Measurements from ENCODE around the gene EML3. TPM values are rescaled to one million over a fixed set of nuclear protein-coding genes. Genes with fewer than 3 reads are reported as not detected.

EML3 gene
- total and polyA plus RNA-seq, 4 donors, result 15.7 to 182 (median 114) TPM

GRCh38 chr11:62610814-62611704, 1.5 kb downstream of the EML3 start:
- 64 to 71% methylated on average over 27 to 28 of the region's 28 CpGs for WGBS, 2 donors

GRCh38 chr11:62610403-62610802, 2.2 kb downstream of the EML3 start:
- DNase-seq (no peak), ATAC-seq (ENCODE audit: low FRiP score) (no peak)
- H3K27ac ChIP-seq (ENCODE audit: low read depth in 1 of 2, low read length in 2 of 2), result no peak overlapping the region
- H3K36me3 ChIP-seq (ENCODE audit: control insufficient read depth in 1 of 2, insufficient read depth in 2 of 2, low read length in 1 of 2), result peaks cover 0 to 2% of the 10 kb centered on the region in 2 donors
- no peak overlapping the region for H3K4me3 ChIP-seq (ENCODE audit: low read length in 2 of 2)
- 91 to 92% methylated on average over 6 of the region's 6 CpGs for WGBS, 2 donors
- intact Hi-C loops (cut with DNase I), result no loop called here
- H3K27me3 ChIP-seq (ENCODE audit: control insufficient read depth in 1 of 2, insufficient read depth in 2 of 2, low read length in 1 of 2), result no peaks in the 10 kb centered on the region
- H3K4me1 ChIP-seq (ENCODE audit: control insufficient read depth in 1 of 2, insufficient read depth in 2 of 2, low read length in 2 of 2), result no peaks in the 10 kb centered on the region
- no peaks in the 10 kb centered on the region for H3K9me3 ChIP-seq (ENCODE audit: control insufficient read depth, low read length)

More at GRCh38 chr11:62610814-62611704, 1.5 kb downstream of the EML3 start:
- intact Hi-C loops (cut with DNase I), result no loop called here
- no peaks in the 10 kb centered on the region for H3K9me3 ChIP-seq (ENCODE audit: control insufficient read depth, low read length)
- no peaks in the 10 kb centered on the region for H3K27me3 ChIP-seq (ENCODE audit: control insufficient read depth in 1 of 2, insufficient read depth in 2 of 2, low read length in 1 of 2)
- H3K36me3 ChIP-seq (ENCODE audit: control insufficient read depth in 1 of 2, insufficient read depth in 2 of 2, low read length in 1 of 2), result peaks cover 0 to 2% of the 10 kb centered on the region in 2 donors
- ATAC-seq (ENCODE audit: low FRiP score) (no peak), DNase-seq (no peak)
- peak overlapping the region; percentile 65 to 76 for H3K4me3 ChIP-seq (ENCODE audit: low read length in 2 of 2)
- peak overlapping the region in 1 of 2 donors; percentile 28 for H3K27ac ChIP-seq (ENCODE audit: low read depth in 1 of 2, low read length in 2 of 2)
- no peaks in the 10 kb centered on the region for H3K4me1 ChIP-seq (ENCODE audit: control insufficient read depth in 1 of 2, insufficient read depth in 2 of 2, low read length in 2 of 2)

- intact Hi-C loops (cut with DNase I), result no loop called here
- no peak for ATAC-seq (ENCODE audit: low FRiP score)
- WGBS, 2 donors, result 87% methylated on average over 12 of the region's 12 CpGs
- H3K4me1 ChIP-seq (ENCODE audit: control insufficient read depth in 1 of 2, insufficient read depth in 2 of 2, low read length in 2 of 2), result no peaks in the 10 kb centered on the region
- no peak for DNase-seq
- no peak overlapping the region for H3K27ac ChIP-seq (ENCODE audit: low read depth in 1 of 2, low read length in 2 of 2)
- no peak overlapping the region for H3K4me3 ChIP-seq (ENCODE audit: low read length in 2 of 2)
- no peaks in the 10 kb centered on the region for H3K27me3 ChIP-seq (ENCODE audit: control insufficient read depth in 1 of 2, insufficient read depth in 2 of 2, low read length in 1 of 2)
- peaks cover 0 to 2% of the 10 kb centered on the region in 2 donors for H3K36me3 ChIP-seq (ENCODE audit: control insufficient read depth in 1 of 2, insufficient read depth in 2 of 2, low read length in 1 of 2)
- H3K9me3 ChIP-seq (ENCODE audit: control insufficient read depth, low read length), result no peaks in the 10 kb centered on the region
Measured at GRCh38 chr11:62608776-62609175, 3.8 kb downstream of the EML3 start.

GRCh38 chr11:62607714-62608113, 4.9 kb downstream of the EML3 start:
- intact Hi-C loops (cut with DNase I), result no loop called here
- DNase-seq (no peak), ATAC-seq (ENCODE audit: low FRiP score) (no peak)
- H3K27me3 ChIP-seq (ENCODE audit: control insufficient read depth in 1 of 2, insufficient read depth in 2 of 2, low read length in 1 of 2), result no peaks in the 10 kb centered on the region
- no peak overlapping the region for H3K4me3 ChIP-seq (ENCODE audit: low read length in 2 of 2)
- no peaks in the 10 kb centered on the region for H3K4me1 ChIP-seq (ENCODE audit: control insufficient read depth in 1 of 2, insufficient read depth in 2 of 2, low read length in 2 of 2)
- no peaks in the 10 kb centered on the region for H3K9me3 ChIP-seq (ENCODE audit: control insufficient read depth, low read length)
- peaks cover 0 to 2% of the 10 kb centered on the region in 2 donors for H3K36me3 ChIP-seq (ENCODE audit: control insufficient read depth in 1 of 2, insufficient read depth in 2 of 2, low read length in 1 of 2)
- 79 to 87% methylated on average over 4 of the region's 4 CpGs for WGBS, 2 donors
- H3K27ac ChIP-seq (ENCODE audit: low read depth in 1 of 2, low read length in 2 of 2), result no peak overlapping the region

GRCh38 chr11:62605902-62606301, 6.7 kb downstream of the EML3 start:
- WGBS, 2 donors, result 93% methylated on average over 15 of the region's 15 CpGs
- H3K36me3 ChIP-seq (ENCODE audit: control insufficient read depth in 1 of 2, insufficient read depth in 2 of 2, low read length in 1 of 2), result peaks cover 0 to 2% of the 10 kb centered on the region in 2 donors

GRCh38 chr11:62605467-62605866, 7.1 kb downstream of the EML3 start:
- WGBS, 2 donors, result 87 to 90% methylated on average over 6 of the region's 6 CpGs
- intact Hi-C loops (cut with DNase I), result no loop called here
- H3K4me1 ChIP-seq (ENCODE audit: control insufficient read depth in 1 of 2, insufficient read depth in 2 of 2, low read length in 2 of 2), result no peaks in the 10 kb centered on the region
- H3K4me3 ChIP-seq (ENCODE audit: low read length in 2 of 2), result no peak overlapping the region
- no peaks in the 10 kb centered on the region for H3K9me3 ChIP-seq (ENCODE audit: control insufficient read depth, low read length)
- ATAC-seq (ENCODE audit: low FRiP score) (no peak), DNase-seq (no peak)
- H3K36me3 ChIP-seq (ENCODE audit: control insufficient read depth in 1 of 2, insufficient read depth in 2 of 2, low read length in 1 of 2), result peaks cover 0 to 2% of the 10 kb centered on the region in 2 donors
- no peaks in the 10 kb centered on the region for H3K27me3 ChIP-seq (ENCODE audit: control insufficient read depth in 1 of 2, insufficient read depth in 2 of 2, low read length in 1 of 2)
- no peak overlapping the region for H3K27ac ChIP-seq (ENCODE audit: low read depth in 1 of 2, low read length in 2 of 2)

More at GRCh38 chr11:62605902-62606301, 6.7 kb downstream of the EML3 start:
- Histone ChIP-seq H3K27ac (ENCODE audit: low read depth in 1 of 2, low read length in 2 of 2) (no peak overlapping the region), H3K27me3 (ENCODE audit: control insufficient read depth in 1 of 2, insufficient read depth in 2 of 2, low read length in 1 of 2) (no peaks in the 10 kb centered on the region), H3K9me3 (ENCODE audit: control insufficient read depth, low read length) (no peaks in the 10 kb centered on the region), H3K4me3 (ENCODE audit: low read length in 2 of 2) (no peak overlapping the region), H3K4me1 (ENCODE audit: control insufficient read depth in 1 of 2, insufficient read depth in 2 of 2, low read length in 2 of 2) (no peaks in the 10 kb centered on the region)
- ATAC-seq (ENCODE audit: low FRiP score) (no peak), DNase-seq (no peak)
- intact Hi-C loops (cut with DNase I), result no loop called here

GRCh38 chr11:62604460-62605120, 8.0 kb downstream of the EML3 start:
- H3K9me3 ChIP-seq (ENCODE audit: control insufficient read depth, low read length), result no peaks in the 10 kb centered on the region
- intact Hi-C loops (cut with DNase I), result loop anchor here in 1 of 2 donors (5.0 kb wide), 1 partner anchor 63 kb away; the partner anchor contains the start of genes C11orf98 and CSKMT
- WGBS, 2 donors, result 76 to 80% methylated on average over 13 of the region's 13 CpGs
- DNase-seq (no peak), ATAC-seq (ENCODE audit: low FRiP score) (no peak)
- H3K27me3 ChIP-seq (ENCODE audit: control insufficient read depth in 1 of 2, insufficient read depth in 2 of 2, low read length in 1 of 2), result no peaks in the 10 kb centered on the region
- no peak overlapping the region for H3K27ac ChIP-seq (ENCODE audit: low read depth in 1 of 2, low read length in 2 of 2)
- H3K36me3 ChIP-seq (ENCODE audit: control insufficient read depth in 1 of 2, insufficient read depth in 2 of 2, low read length in 1 of 2), result peaks cover 0 to 2% of the 10 kb centered on the region in 2 donors
- H3K4me3 ChIP-seq (ENCODE audit: low read length in 2 of 2), result no peak overlapping the region
- H3K4me1 ChIP-seq (ENCODE audit: control insufficient read depth in 1 of 2, insufficient read depth in 2 of 2, low read length in 2 of 2), result no peaks in the 10 kb centered on the region

GRCh38 chr11:62603776-62604299, 8.7 kb downstream of the EML3 start:
- peaks cover 0 to 2% of the 10 kb centered on the region in 2 donors for H3K36me3 ChIP-seq (ENCODE audit: control insufficient read depth in 1 of 2, insufficient read depth in 2 of 2, low read length in 1 of 2)
- H3K27me3 ChIP-seq (ENCODE audit: control insufficient read depth in 1 of 2, insufficient read depth in 2 of 2, low read length in 1 of 2), result no peaks in the 10 kb centered on the region
- 91 to 94% methylated on average over 8 of the region's 8 CpGs for WGBS, 2 donors
- no peak for DNase-seq
- H3K4me1 ChIP-seq (ENCODE audit: control insufficient read depth in 1 of 2, insufficient read depth in 2 of 2, low read length in 2 of 2), result no peaks in the 10 kb centered on the region
- no peak for ATAC-seq (ENCODE audit: low FRiP score)
- intact Hi-C loops (cut with DNase I), result loop anchor here in 1 of 2 donors (5.0 kb wide), 1 partner anchor 63 kb away; the partner anchor contains the start of genes C11orf98 and CSKMT
- no peaks in the 10 kb centered on the region for H3K9me3 ChIP-seq (ENCODE audit: control insufficient read depth, low read length)
- H3K4me3 ChIP-seq (ENCODE audit: low read length in 2 of 2), result no peak overlapping the region
- no peak overlapping the region for H3K27ac ChIP-seq (ENCODE audit: low read depth in 1 of 2, low read length in 2 of 2)

Data from aorta (tissue), 5 donors.